Measurements from ENCODE around the gene FAM240B. TPM values are rescaled to one million over a fixed set of nuclear protein-coding genes. Genes with fewer than 3 reads are reported as not detected.

Gene FAM240B
- total RNA-seq = not detected in 2 replicates

DNA sequence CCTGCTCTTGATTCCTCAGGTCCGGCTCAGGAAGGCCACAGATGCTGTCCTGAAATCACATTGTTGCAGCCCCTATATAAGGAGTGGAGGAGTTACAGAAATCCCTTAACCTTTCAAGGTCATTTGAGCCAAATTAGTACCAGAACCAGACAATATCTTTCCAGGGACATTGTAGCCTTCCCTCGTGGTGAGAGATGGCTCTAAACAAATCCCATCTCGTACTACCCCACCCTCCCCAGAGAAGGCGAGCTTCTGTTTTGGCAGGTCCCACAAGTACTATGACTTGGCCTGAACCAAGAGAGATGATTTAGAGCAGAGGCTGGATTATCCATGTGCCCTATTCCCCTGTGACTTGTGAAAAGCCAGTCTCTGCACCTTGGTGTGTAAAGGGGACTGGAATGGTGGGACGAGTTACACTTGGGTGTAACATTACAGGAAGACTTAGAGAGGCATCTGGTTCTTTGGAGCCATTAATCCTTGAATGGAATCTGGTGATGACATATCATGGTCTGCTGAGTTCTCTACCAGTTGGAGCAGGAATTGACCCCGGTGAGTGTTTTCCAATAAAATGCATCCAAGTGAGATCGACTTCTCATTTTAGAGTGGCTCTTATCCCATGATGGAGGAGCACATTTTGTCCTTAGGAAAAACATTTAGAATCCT lies at the start of gene FAM240B:
TSS of gene FAM240B (minus strand) at position 51 of the 663 bp plus-strand sequence. CDS start 16,134 bp downstream, outside the sequence.

Other genes starting within 250 kb of the FAM240B start
- not detected in 2 replicates for gene ANKRD18A, start 99.5 kb downstream of the FAM240B start, total RNA-seq

All from dermis lymphatic vessel endothelial cell (primary cell).